Mucosa of descending colon (tissue), 3 donors: ENCODE results near the gene PSTPIP1. TPM values are rescaled to one million over a fixed set of nuclear protein-coding genes. Genes with fewer than 3 reads are reported as not detected.

Experiments used
- ATAC-seq: fragments of 200-7000 bp; cut with Tn5 transposase; one replicate; pipeline ENCODE4 v1.9.1; 2020; ENCODE audit warnings: mild to moderate bottlenecking, moderate library complexity
- DNase-seq, 3 donors: peaks; one replicate each; pipeline ENCODE4 v3.0.0-alpha.2; 2020
- H3K36me3 ChIP-seq: fragments of 200-600 bp; one replicate; pipeline ENCODE4 v1.8.0; 2021; ENCODE audit warnings: low read depth, mild to moderate bottlenecking
- H3K4me1 ChIP-seq: fragments of 200-600 bp; one replicate; pipeline ENCODE4 v1.8.0; 2021; ENCODE audit warnings: low read depth, mild to moderate bottlenecking
- H3K4me3 ChIP-seq: fragments of 200-600 bp; one replicate; pipeline ENCODE4 v1.8.0; 2021; ENCODE audit warnings: mild to moderate bottlenecking
- H3K9me3 ChIP-seq: fragments of 200-600 bp; one replicate; pipeline ENCODE4 v1.8.0; 2021; ENCODE audit warnings: mild to moderate bottlenecking
- CTCF ChIP-seq: fragments of 200-600 bp; IDR thresholded peaks from one replicate; pipeline ENCODE4 v1.8.0; 2022; ENCODE audit warnings: antibody characterized with exemption, mild to moderate bottlenecking
- intact Hi-C, 2 donors: fragments of 100-400 bp; cut with DNase I in 1 of 2; cut with micrococcal nuclease in 1 of 2; formaldehyde crosslinking; loops; one replicate each; pipeline versions ENCODE4 v1.11.0 to v1.11.1; 2022; cut with DNase I, micrococcal nuclease
- total RNA-seq, 3 donors: library from RNA; stranded (reverse); fragmentation: NEBNext Ultra II Directional in 2 of 3; extraction: Animal tissue kit (Norgen Biotek cat#: 25700) in 2 of 3; gene quantifications; one replicate each; pipeline versions ENCODE4 v1.2.1 to v1.2.4, GENCODE V29; 2021 to 2023
- donor health status: DM: no; HTN: no; CAD: no; lungs with moderate emphysema.
- donor health status: DM: no; HTN: no; CAD: no.
- donor health status: DM: no; HTN: yes; CAD: no.

Gene PSTPIP1
- total RNA-seq, 3 donors from 2014 or later = 4.4 to 8.2 (median 6.3) TPM

GRCh38 chr15:77032647-77033416 is 37.9 kb downstream of the PSTPIP1 start:
- intact Hi-C loops = no loop called here
- peak in 2 of 3 donors; percentile 3 to 41 for DNase-seq
- Histone ChIP-seq H3K4me1 (peaks cover 20% of the 10 kb centered on the region), H3K36me3 (no peaks in the 10 kb centered on the region), H3K4me3 (no peak overlapping the region), H3K9me3 (no peaks in the 10 kb centered on the region)
- TF ChIP-seq CTCF = no peak
- no peak for ATAC-seq

- no peak for ATAC-seq
- Histone ChIP-seq H3K36me3 (no peaks in the 10 kb centered on the region), H3K4me3 (no peak overlapping the region), H3K9me3 (no peaks in the 10 kb centered on the region), H3K4me1 (peaks cover 15% of the 10 kb centered on the region)
- peak in 1 of 3 donors; percentile 34 for DNase-seq
- no peak for TF ChIP-seq CTCF
- intact Hi-C loops = no loop called here
These were observed 38.4 kb downstream of the PSTPIP1 start for GRCh38 chr15:77033417-77033728.

DNA sequence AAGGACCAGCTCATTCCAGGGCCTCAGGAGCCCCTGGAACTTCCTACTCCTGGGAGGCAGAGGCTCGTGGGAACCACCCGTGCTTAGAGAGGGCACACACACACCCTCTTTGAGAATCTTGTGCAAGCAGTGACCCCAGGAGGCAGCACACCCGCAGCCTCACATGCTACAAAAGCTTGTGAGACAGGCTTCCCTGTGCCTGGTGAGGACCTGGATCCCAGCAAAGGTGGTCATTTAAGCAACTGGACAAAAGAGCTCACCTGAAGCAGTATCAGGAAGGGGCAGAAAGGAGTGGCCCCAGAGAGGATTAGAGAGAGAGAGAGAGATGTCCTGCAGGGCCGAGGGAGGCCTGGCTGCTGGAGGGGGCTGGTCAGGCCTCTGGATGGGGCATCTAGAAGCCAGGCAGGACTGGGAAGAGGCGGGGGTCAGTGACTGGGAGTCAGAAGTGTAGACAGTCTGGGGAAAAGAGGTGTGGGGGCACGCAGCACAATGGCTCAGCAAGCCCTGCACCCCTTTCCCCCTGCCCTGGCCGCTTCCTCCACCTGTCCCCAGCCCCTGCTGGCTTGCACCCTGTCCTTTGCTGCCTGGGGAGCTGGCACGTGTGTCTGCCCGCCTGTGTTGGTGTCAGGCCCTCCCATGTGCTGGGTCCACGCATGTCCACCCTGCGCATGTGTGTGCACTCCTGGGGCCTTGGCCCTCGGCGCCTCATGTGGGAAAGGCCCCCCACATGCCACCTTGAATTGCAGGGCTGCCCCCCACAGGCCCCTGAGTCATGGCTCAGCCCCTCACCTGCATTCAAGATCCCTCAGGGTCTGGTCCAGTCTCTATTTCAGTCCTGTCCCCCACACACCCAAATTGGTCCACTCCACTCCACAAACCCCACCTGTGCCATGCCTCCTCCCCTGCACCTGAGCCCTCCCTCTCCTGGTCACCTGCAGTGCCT is 39.1 kb downstream of the PSTPIP1 start:
- Histone ChIP-seq H3K36me3 (no peaks in the 10 kb centered on the region), H3K9me3 (no peaks in the 10 kb centered on the region), H3K4me1 (peaks cover 14% of the 10 kb centered on the region), H3K4me3 (no peak overlapping the region)
- ATAC-seq (no peak), DNase-seq (peak in 1 of 3 donors; percentile 35)
- TF ChIP-seq CTCF = no peak
- intact Hi-C loops = no loop called here

DNA sequence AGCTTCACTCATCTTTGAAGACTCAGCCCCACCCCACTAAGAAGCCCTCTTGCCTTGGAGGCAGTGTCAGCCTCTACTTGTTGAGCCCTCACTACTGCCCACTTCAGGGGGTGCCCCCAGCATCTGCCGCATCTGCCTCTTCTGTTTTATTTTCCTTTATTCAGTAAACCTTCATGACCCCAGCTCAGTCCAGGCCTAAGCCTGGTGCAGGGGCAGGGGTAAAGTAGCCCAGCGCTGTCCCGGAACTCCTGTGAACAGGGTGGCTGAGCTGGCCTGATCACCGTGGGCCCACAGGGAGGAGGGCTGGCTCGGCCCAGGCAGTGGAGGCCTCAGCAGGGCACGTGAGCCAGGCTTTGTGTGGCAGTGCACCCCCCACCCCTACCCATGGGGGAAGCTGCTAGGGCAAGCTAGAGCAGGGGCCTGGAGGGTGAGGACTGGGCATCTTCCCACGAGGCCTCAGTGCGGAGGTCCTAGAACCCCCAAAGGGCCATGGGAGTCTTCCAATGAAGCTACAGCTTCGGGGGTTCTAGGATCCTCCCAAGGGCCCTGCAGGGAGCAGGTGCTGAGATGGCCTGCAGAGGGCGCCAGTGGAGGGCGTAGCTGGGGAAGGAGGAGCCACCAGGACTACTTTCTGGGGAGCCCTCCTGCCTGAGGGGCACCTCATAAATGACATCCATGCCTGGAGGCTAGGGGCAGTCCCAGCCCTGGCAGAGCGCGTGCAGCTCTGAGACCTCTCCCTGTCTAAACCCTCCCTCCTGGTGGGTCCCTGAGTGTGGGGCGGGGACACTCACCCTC is 40.0 kb downstream of the PSTPIP1 start:
- H3K4me1 ChIP-seq = peaks cover 5% of the 10 kb centered on the region
- ATAC-seq = peak; percentile 53
- no peak overlapping the region for H3K4me3 ChIP-seq
- peak; percentile 39 for TF ChIP-seq CTCF
- intact Hi-C loops = no loop called here
- H3K36me3 ChIP-seq = no peaks in the 10 kb centered on the region
- H3K9me3 ChIP-seq = no peaks in the 10 kb centered on the region
- DNase-seq = peak; percentile 45 to 75 (median 61)

DNA sequence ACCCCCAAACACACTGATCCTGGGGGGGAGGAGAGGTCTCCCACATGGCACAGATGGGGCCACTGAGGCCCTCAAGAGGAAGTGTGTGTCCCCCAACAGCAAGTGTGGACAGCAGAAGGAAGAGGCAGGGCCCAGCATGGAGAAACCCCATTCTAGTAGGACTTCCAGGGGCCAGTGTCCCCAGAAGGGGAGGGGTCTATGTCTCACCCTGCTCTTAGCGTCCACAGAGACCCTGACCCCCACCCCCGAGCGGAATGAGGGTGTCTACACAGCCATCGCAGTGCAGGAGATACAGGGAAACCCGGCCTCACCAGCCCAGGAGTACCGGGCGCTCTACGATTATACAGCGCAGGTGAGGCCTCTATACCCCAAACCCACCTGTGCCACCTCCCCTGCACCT is 40.7 kb downstream of the PSTPIP1 start:
- no peak overlapping the region for H3K4me3 ChIP-seq
- no peaks in the 10 kb centered on the region for H3K9me3 ChIP-seq
- no peaks in the 10 kb centered on the region for H3K36me3 ChIP-seq
- TF ChIP-seq CTCF = no peak
- H3K4me1 ChIP-seq = no peaks in the 10 kb centered on the region
- peak; percentile 1 for ATAC-seq
- DNase-seq = no peak
- intact Hi-C loops = no loop called here
